HepG2 (cell line): ENCODE data around the gene TMC8. TPM values are rescaled to one million over a fixed set of nuclear protein-coding genes. Genes with fewer than 3 reads are reported as not detected.

Source experiments
- ELF1 ChIP-seq: sonication (generic); formaldehyde crosslinking; IDR thresholded peaks from 2 replicates; pipeline ENCODE4 v1.4.0; 2020; ENCODE audit warnings: missing genetic modification reagents
- ETV6 ChIP-seq: sonication (generic); formaldehyde crosslinking; conservative IDR thresholded peaks from 2 replicates; pipeline ENCODE4 v1.4.0; 2020; ENCODE audit warnings: missing genetic modification reagents
- FOXA1 ChIP-seq, 2 experiments: fragments of 450-650 bp in 1 of 2; sonication (generic) in 1 of 2; formaldehyde crosslinking in 1 of 2; IDR thresholded peaks; 2 replicates each; pipeline versions ENCODE4 v1.4.0 to v1.6.1; 2016 to 2020; ENCODE audit warnings: missing genetic modification reagents in 1 of 2
- KMT2B ChIP-seq: IDR thresholded peaks from 2 replicates; pipeline ENCODE4 v1.6.1; 2016; ENCODE audit warnings: missing genetic modification reagents, missing compliant biosample characterization
- NCOR1 ChIP-seq: fragments of 200-600 bp; sonication (generic); IDR thresholded peaks from 2 replicates; pipeline ENCODE4 v1.7.0; 2017; ENCODE audit warnings: antibody characterized with exemption, low read length, borderline replicate concordance
- NFE2L2 ChIP-seq: fragments of 150-350 bp; IDR thresholded peaks from 2 replicates; pipeline ENCODE4 v1.6.1; 2014; ENCODE audit warnings: low read length
- NFKB2 ChIP-seq: sonication (generic); formaldehyde crosslinking; IDR thresholded peaks from 2 replicates; pipeline ENCODE4 v1.4.0; 2020; ENCODE audit warnings: missing genetic modification reagents, borderline replicate concordance
- SETDB1 ChIP-seq: sonication (generic); formaldehyde crosslinking; IDR thresholded peaks from 2 replicates; pipeline ENCODE4 v1.5.1; 2020; ENCODE audit warnings: missing genetic modification reagents, mild to moderate bottlenecking, borderline replicate concordance
- ZFX ChIP-seq: sonication (generic); formaldehyde crosslinking; IDR thresholded peaks from 2 replicates; pipeline ENCODE4 v1.4.0; 2020; ENCODE audit warnings: mild to moderate bottlenecking, low read depth, missing genetic modification reagents, moderate library complexity
- ZNF329 ChIP-seq: sonication (generic); formaldehyde crosslinking; IDR thresholded peaks from 2 replicates; pipeline ENCODE4 v1.9.0; 2021; ENCODE audit warnings: low read depth, mild to moderate bottlenecking, missing genetic modification reagents
- ZNF451 ChIP-seq: sonication (generic); formaldehyde crosslinking; IDR thresholded peaks from 2 replicates; pipeline ENCODE4 v1.5.0; 2020; ENCODE audit warnings: mild to moderate bottlenecking, missing genetic modification reagents
- ZNF546 ChIP-seq: sonication (generic); formaldehyde crosslinking; conservative IDR thresholded peaks from 2 replicates; pipeline ENCODE4 v1.8.1; 2023; ENCODE audit warnings: mild to moderate bottlenecking, missing genetic modification reagents
- ZNF549 ChIP-seq: sonication (generic); formaldehyde crosslinking; IDR thresholded peaks from 2 replicates; pipeline ENCODE4 v1.5.0; 2020; ENCODE audit warnings: missing genetic modification reagents
- ZSCAN12 ChIP-seq: sonication (generic); formaldehyde crosslinking; IDR thresholded peaks from 2 replicates; pipeline ENCODE4 v1.9.0; 2021; ENCODE audit warnings: mild to moderate bottlenecking, missing genetic modification reagents
- polyA plus RNA-seq, 8 experiments: library from polyadenylated mRNA; depleted of rRNA in 3 of 8; stranded (reverse) in 7 of 8; unstranded in 1 of 8; fragments of >200 nt; fragmentation: Illumina TruSeq in 4 of 8; extraction: Trizol in 4 of 8; gene quantifications; 2 replicates each; pipeline versions ENCODE4 v1.2.1 to v1.2.3, GENCODE V29; 2011 to 2016; ENCODE audit warnings: low read depth in 4 of 8, missing spikeins in 1 of 8, mixed read lengths in 1 of 8; ENCODE audit not compliant: insufficient read depth in 1 of 8
- total RNA-seq, 5 experiments: library from RNA; depleted of rRNA; stranded (reverse); fragments of >200 nt; fragmentation: Illumina TruSeq; extraction: Trizol; gene quantifications; 2 replicates each; pipeline ENCODE4 v1.2.3, GENCODE V29; 2016; ENCODE audit warnings: low read depth in 1 of 5
- TF ChIP-seq, protein P1 (sequence below): sonication (generic); formaldehyde crosslinking; IDR thresholded peaks from 2 replicates; pipeline ENCODE4 v1.4.0; 2020; ENCODE audit warnings: missing genetic modification reagents, borderline replicate concordance
- TF ChIP-seq, protein P2 (sequence below): sonication (generic); formaldehyde crosslinking; IDR thresholded peaks from 2 replicates; pipeline ENCODE4 v1.9.0; 2021; ENCODE audit warnings: missing genetic modification reagents, borderline replicate concordance
- TF ChIP-seq, protein P3 (sequence below): sonication (generic); formaldehyde crosslinking; IDR thresholded peaks from 2 replicates; pipeline ENCODE4 v1.4.0; 2020; ENCODE audit warnings: missing genetic modification reagents, borderline replicate concordance
- TF ChIP-seq, protein P4 (sequence below): sonication (generic); formaldehyde crosslinking; IDR thresholded peaks from 2 replicates; pipeline ENCODE4 v1.4.0; 2020; ENCODE audit warnings: mild to moderate bottlenecking, low read depth, missing genetic modification reagents

TMC8 gene
- total and polyA plus RNA-seq, 2 of the 13 experiments (the other 11 are each of a cell fraction or from before 2014, with no cell fraction given) = 0.53 to 7.8 TPM

DNA sequence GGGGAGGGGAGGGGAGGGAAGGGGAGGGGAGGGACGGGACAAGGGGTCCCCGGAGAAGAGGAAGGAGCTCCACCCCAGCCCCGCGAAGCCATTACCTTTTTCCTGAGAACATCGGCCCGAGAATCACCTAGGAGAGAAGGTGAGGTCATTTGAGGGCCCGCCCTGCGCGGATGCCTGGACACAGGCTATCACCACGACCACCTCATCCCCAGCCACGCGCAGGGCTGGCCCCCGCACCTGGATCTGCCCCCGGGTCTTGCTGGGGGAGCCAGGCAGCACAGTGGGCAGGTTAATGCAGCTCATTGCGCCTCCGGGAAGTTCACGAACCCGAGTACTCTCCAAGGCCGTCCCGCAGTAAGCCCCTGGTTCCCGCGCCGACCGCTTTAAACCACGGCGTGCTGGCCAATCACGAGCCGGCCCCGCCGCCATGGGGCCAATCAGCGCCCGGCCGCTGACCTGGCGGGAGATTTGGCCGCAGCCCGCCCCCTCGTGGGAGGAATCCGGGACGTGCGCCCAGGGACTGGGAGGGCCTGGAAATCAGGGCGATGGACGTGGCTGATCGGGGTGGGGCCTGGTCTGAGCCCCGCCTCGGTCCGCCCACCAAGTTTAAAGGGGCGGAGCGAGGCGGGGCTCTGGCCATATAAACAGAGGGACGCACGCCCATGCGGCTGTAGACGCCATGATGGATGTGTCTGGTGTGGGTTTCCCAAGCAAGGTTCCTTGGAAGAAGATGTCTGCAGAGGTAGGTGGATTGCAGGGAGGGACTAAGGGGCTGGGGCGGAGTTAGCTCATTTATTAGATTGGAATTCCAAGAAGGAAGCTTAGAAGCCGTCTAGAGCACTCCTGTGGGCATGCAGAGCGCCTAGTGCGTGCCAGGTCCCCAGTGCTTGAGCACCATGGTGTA is 56.4 kb downstream of the TMC8 start, which contains the start of the genes AFMID and TK1 (continued):
- TF ChIP-seq, protein P1, sequence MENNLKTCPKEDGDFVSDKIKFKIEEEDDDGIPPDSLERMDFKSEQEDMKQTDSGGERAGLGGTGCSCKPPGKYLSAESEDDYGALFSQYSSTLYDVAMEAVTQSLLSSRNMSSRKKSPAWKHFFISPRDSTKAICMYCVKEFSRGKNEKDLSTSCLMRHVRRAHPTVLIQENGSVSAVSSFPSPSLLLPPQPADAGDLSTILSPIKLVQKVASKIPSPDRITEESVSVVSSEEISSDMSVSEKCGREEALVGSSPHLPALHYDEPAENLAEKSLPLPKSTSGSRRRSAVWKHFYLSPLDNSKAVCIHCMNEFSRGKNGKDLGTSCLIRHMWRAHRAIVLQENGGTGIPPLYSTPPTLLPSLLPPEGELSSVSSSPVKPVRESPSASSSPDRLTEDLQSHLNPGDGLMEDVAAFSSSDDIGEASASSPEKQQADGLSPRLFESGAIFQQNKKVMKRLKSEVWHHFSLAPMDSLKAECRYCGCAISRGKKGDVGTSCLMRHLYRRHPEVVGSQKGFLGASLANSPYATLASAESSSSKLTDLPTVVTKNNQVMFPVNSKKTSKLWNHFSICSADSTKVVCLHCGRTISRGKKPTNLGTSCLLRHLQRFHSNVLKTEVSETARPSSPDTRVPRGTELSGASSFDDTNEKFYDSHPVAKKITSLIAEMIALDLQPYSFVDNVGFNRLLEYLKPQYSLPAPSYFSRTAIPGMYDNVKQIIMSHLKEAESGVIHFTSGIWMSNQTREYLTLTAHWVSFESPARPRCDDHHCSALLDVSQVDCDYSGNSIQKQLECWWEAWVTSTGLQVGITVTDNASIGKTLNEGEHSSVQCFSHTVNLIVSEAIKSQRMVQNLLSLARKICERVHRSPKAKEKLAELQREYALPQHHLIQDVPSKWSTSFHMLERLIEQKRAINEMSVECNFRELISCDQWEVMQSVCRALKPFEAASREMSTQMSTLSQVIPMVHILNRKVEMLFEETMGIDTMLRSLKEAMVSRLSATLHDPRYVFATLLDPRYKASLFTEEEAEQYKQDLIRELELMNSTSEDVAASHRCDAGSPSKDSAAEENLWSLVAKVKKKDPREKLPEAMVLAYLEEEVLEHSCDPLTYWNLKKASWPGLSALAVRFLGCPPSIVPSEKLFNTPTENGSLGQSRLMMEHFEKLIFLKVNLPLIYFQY (CRISPR knock-in tag) = peak; percentile 43; the same call in 1 of the 2 replicates
- TF ChIP-seq ZNF451 (peak; percentile 86; the same call in 1 of the 2 replicates), FOXA1 (IDR thresholded peaks at IDR 0.05) (no peak), FOXA1 (CRISPR knock-in tag; IDR thresholded peaks at IDR 0.05) (no peak), ZNF329 (CRISPR knock-in tag) (peak; percentile 56; the same call in 1 of the 2 replicates), ZNF549 (no peak), NCOR1 (no peak), ETV6 (CRISPR knock-in tag) (no peak), ELF1 (peak; percentile 72), ZFX (CRISPR knock-in tag) (peak; percentile 75), NFKB2 (CRISPR knock-in tag) (peak; percentile 89; the same call in 1 of the 2 replicates), ZSCAN12 (CRISPR knock-in tag) (peak; percentile 76; the same call in 1 of the 2 replicates), ZNF546 (CRISPR knock-in tag) (0 out of 2 replicates have a peak, but pooled peaks have one; percentile 57), NFE2L2 (no peak), KMT2B (CRISPR knock-in tag) (no peak), SETDB1 (no peak)
- TF ChIP-seq, protein P2, sequence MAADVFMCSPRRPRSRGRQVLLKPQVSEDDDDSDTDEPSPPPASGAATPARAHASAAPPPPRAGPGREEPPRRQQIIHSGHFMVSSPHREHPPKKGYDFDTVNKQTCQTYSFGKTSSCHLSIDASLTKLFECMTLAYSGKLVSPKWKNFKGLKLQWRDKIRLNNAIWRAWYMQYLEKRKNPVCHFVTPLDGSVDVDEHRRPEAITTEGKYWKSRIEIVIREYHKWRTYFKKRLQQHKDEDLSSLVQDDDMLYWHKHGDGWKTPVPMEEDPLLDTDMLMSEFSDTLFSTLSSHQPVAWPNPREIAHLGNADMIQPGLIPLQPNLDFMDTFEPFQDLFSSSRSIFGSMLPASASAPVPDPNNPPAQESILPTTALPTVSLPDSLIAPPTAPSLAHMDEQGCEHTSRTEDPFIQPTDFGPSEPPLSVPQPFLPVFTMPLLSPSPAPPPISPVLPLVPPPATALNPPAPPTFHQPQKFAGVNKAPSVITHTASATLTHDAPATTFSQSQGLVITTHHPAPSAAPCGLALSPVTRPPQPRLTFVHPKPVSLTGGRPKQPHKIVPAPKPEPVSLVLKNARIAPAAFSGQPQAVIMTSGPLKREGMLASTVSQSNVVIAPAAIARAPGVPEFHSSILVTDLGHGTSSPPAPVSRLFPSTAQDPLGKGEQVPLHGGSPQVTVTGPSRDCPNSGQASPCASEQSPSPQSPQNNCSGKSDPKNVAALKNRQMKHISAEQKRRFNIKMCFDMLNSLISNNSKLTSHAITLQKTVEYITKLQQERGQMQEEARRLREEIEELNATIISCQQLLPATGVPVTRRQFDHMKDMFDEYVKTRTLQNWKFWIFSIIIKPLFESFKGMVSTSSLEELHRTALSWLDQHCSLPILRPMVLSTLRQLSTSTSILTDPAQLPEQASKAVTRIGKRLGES (CRISPR knock-in tag) = peak; percentile 61; the same call in 1 of the 2 replicates
- TF ChIP-seq, protein P3, sequence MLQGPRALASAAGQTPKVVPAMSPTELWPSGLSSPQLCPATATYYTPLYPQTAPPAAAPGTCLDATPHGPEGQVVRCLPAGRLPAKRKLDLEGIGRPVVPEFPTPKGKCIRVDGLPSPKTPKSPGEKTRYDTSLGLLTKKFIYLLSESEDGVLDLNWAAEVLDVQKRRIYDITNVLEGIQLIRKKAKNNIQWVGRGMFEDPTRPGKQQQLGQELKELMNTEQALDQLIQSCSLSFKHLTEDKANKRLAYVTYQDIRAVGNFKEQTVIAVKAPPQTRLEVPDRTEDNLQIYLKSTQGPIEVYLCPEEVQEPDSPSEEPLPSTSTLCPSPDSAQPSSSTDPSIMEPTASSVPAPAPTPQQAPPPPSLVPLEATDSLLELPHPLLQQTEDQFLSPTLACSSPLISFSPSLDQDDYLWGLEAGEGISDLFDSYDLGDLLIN (CRISPR knock-in tag) = peak; percentile 97
- TF ChIP-seq, protein P4, sequence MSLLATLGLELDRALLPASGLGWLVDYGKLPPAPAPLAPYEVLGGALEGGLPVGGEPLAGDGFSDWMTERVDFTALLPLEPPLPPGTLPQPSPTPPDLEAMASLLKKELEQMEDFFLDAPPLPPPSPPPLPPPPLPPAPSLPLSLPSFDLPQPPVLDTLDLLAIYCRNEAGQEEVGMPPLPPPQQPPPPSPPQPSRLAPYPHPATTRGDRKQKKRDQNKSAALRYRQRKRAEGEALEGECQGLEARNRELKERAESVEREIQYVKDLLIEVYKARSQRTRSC (CRISPR knock-in tag) = no peak; the same call in 1 of the 2 replicates
